ENCODE data around the gene LMAN2.
"Not testable (repeated sequence)": the region's sequence is repeated elsewhere in the genome, so short reads cannot be mapped to it uniquely, and the experiment has no call there.

The LMAN2 gene

GRCh38 chr5:177346820-177347219 is 4.6 kb downstream of the LMAN2 start:
- no peak for DNase-seq

DNA sequence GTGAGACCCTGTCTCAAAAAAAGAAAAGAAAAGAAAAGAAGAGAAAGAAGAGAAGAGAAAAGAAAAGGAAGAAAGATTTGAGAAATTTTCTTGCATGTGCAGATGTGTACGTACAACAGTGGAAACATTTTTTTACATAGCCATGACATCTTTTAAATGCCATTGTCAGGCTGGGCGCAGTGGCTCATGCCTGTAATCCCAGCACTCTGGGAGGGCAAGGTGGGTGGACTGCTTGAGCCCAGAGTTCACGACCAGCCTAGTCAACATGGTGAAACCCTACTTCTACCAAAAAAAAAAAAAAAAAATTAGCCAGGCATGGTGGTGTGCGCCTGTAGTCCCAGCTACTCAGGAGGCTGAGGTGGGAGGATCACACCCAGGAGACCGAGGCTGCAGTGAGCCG is 6.6 kb downstream of the LMAN2 start:
- no peak for DNase-seq

DNA sequence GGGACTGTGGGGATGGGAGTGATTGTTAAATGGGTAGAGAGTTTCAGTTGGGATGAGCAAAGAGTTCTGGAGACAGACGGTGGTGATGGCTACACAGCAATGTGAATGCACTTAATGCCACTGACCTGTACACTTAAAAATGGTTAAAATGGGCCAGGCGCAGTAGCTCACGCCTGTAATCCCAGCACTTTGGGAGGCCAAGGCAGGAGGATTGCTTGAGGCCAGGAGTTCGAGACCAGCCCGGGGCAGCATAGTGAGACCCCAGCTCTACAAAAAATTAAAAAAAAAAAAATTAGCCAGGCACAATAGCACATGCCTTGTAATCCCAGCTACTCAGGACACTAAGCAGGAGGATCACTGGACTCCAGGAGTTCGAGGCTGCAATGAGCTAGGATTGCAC is 7.7 kb downstream of the LMAN2 start:
- DNase-seq, result no peak

- not testable (repeated sequence) for DNase-seq
These were observed 8.5 kb downstream of the LMAN2 start for GRCh38 chr5:177343000-177343399.

- no peak for DNase-seq
These were observed 12.3 kb downstream of the LMAN2 start for GRCh38 chr5:177339107-177339638.

GRCh38 chr5:177338251-177339106 is 13.0 kb downstream of the LMAN2 start:
- no peak for DNase-seq

DNA sequence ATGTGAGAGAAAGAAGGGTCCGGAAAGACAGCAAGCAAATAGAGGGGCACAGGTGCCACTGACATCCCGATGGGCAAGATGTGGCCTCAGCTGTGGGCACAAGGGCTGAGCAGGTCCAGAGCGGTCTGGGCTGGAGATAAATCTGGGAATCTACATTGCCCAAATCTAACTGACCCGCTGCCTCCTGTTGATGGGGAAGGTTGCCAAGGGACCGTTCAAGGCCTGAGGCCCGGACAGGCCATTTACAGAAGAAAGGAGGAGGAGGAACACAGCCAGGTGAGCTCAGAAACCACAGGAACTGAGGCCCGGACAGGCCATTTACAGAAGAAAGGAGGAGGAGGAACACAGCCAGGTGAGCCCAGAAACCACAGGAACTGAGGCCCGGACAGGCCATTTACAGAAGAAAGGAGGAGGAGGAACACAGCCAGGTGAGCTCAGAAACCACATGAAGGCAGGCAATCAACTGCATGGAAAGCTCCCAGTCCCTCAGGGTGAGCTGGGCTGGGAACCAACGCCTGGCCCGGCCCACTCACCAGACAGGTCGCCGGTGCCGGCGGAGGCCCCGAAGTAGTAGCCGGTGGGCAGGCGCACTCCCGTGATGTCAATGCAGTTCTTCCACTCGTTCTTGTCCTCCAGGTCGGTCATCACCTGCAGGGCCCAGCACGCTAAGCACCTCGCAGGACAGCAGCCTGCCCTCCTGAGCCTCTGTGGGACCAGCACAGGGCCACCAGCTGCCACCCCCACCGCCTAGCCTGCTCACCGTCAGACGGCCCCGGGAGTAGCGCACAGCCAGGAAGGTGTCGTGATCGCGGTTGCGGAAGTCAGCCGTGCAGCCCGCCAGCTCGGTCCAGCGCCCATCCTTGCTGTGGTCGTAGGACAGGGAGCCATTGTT is 14.6 kb downstream of the LMAN2 start:
- DNase-seq, result no peak

- no peak for DNase-seq
These were observed 15.4 kb downstream of the LMAN2 start for GRCh38 chr5:177336112-177336511.

DNA sequence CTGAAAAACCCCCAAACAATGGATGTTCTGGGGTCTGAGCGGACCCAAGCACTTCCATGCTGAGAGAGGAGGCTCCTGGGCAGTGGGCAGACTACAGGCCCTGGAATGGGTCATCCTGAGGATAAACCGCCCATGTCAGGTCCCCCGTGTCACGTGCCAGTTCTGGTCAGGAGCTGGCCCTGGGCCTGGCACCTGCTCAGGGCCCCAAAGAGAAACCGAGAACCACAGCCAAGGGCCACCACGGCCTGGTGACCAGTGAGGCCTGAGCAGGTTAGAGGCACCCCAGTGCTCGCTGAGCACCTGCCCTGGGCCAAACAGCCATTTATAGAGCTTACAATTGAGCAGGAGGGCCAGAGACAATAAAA is 15.8 kb downstream of the LMAN2 start:
- no peak for DNase-seq

GRCh38 chr5:177334781-177335700 is 16.4 kb downstream of the LMAN2 start:
- DNase-seq, result no peak

GRCh38 chr5:177334155-177334551 is 17.3 kb downstream of the LMAN2 start:
- DNase-seq, result no peak

DNA sequence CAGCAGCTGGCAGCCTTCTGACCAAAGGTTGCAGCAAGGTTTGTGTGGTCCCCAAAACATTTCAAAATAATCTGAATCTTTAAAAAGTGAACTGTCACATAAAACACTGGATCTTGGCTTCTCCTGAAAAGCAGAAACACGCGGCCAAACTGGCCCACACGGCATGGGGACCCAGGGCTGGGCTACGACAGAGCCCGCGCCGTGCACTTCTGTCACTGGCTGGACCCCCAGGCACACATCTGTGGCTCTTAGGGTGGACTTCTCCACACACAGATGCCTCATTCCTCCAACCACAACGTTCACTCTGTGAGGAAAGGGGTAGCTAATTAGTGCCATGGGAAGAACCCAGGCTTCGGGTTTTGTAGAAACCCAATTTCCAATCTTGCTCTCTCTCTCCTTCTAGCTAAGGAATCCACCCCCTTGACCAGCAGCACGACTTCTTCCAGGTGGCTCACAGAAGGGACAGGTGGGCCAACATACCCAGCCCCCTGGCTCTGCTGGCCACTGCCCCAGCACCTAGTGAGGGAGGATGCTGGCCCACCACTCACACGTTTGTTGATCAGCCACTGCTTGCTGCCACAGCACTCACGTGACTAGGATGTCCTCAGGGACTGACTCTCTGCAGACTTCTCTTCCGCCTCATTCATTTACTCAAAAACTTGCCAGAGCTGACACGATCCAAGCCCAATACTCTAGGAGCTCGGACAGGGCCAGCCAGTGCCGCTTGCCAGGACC is 17.9 kb downstream of the LMAN2 start:
- no peak for DNase-seq

DNA sequence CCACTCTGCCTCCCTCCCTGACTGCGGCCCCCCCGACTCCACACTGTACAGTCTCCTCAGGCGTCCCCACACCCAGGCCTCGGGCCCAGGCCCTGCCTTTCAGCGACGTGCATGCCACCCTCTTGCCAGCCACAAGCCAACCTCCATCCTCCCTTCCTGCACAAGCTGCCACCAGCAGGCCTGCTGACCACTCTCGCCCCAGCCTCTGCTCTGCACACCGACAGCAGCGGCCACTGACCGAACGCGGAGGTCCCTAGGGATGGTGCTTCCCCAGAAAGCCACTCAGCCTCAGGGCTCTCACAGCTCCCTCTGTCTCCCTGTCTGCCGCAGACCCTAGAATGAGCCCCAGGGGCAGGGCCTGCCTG is 18.6 kb downstream of the LMAN2 start:
- no peak for DNase-seq

- DNase-seq, result no peak
These were observed 19.2 kb downstream of the LMAN2 start for GRCh38 chr5:177332031-177332895.

DNA sequence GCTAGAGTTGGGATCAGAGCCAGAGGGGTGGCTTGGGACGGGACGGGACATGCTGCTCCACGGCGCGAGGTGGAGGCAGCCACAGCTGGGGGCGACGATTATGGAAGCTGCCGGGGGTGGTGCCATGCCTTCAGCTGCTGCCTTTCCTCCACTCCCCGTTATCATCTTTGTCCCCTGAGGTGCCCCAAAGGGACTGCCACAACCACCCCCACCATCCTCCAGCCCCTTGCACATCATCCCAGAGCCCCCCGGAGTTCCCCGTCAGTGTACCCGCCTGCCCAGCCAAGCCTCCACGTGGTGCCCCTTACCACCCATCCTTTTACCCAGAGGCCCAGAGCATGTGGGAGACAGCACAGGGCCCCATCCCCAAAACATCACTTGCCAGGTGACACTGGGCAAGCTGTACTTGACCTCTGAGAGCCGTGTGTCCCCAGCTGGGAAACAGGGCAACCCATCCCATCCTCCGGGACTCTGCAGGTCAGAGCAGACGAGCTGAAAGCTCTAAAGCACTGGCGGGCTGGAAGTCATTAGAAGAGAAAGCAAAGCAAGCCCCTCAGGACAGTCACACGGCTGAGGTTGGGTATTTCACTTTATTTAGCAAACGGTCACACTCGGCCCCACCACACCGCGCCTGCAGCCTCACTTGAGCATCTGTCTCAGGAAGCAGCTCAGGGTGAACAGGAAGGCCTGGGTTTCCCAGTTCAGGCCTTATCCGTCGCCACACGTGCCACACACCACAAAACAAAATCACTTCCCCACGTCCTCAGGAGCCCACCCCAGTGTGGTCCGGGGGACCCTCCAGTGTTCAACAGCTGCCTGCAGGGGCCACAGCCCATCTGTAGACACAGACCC is 20.3 kb downstream of the LMAN2 start:
- no peak for DNase-seq

GRCh38 chr5:177329883-177330282 is 21.6 kb downstream of the LMAN2 start:
- DNase-seq, result no peak

- DNase-seq, result no peak
These were observed 22.8 kb downstream of the LMAN2 start for GRCh38 chr5:177328545-177329231.

DNA sequence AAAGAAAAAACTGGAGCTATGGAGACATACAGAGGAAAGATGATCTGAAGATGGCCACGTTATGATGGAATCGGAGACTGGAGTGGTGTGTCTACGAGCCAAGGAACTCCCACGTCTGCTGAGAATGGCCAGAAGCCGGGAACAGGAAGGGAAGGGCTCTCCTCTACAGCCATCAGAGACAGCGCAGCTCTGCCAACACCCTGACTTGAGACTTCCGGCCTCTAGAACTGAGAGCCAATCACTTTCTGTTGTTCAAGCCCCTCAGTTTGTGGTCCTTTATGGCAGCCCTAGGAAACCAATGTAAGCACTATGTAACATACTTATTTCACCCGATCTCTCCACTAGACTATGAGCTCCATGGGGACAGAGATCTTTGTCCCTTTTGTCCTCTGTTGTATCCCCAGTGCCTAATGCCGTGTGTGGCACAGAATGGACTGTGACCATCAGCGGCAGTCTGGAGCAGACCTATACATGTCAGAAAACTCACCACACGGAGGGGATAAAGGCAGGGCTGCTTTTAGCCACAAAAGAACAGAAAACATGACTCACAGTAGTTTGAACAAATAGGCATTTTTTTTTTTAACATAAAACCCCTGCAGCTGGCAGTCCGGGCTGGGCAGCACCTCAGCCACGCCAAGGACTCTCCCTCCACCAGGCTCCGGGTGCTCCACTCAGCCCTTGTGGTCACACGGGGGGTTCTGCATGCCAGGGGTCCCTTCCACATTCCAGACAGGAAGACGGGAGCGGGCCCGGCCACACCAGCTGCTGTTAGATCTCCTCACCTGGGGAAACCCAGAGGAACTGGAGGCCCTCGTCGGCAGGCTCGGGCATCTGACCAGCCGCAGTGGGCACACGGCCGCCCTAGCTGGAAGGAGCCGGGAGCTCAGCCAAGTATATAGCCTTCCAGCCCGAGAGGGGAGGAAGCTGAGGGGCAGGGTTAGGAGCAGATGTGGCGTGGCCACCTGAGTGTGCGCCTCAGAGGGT is 23.6 kb downstream of the LMAN2 start:
- DNase-seq, result no peak

Data from COR-L47 (cell line).